Stimulated activated naive CD8-positive, alpha-beta T cell treated with anti-CD3 and anti-CD28 coated beads, Interleukin-15, amount 100 ng/mL, for 72 hours (primary cell): ENCODE data around the gene GAS2.
A peak's percentile ranks its signal among the peaks of the same experiment; 100 is the strongest.

Experiments
- ATAC-seq: fragments of 150-1000 bp; cut with Tn5 transposase; 2 replicates; pipeline ENCODE4 v1.10.0; 2021; ENCODE audit warnings: mild to moderate bottlenecking, moderate library complexity
- DNase-seq, 2 donors: peaks; one replicate each; pipeline ENCODE4 v3.0.0; 2021 to 2022
- H3K27ac Mint-ChIP-seq, 2 donors: one replicate each; pipeline ENCODE4 v1.8.0; 2022; ENCODE audit warnings: mild to moderate bottlenecking in 2 of 2, mixed read lengths in 2 of 2, moderate library complexity in 2 of 2
- H3K27me3 Mint-ChIP-seq: one replicate; pipeline ENCODE4 v1.8.0; 2022; ENCODE audit warnings: mixed read lengths
- H3K4me1 Mint-ChIP-seq: one replicate; pipeline ENCODE4 v1.8.0; 2022; ENCODE audit warnings: mild to moderate bottlenecking, mixed read lengths
- H3K4me3 Mint-ChIP-seq, 2 donors: one replicate each; pipeline ENCODE4 v1.8.0; 2022; ENCODE audit warnings: mild to moderate bottlenecking in 2 of 2, mixed read lengths in 2 of 2, moderate library complexity in 1 of 2
- H3K9me3 Mint-ChIP-seq, 2 donors: one replicate each; pipeline ENCODE4 v1.8.0; 2022; ENCODE audit warnings: mixed read lengths in 2 of 2

Gene GAS2

DNA sequence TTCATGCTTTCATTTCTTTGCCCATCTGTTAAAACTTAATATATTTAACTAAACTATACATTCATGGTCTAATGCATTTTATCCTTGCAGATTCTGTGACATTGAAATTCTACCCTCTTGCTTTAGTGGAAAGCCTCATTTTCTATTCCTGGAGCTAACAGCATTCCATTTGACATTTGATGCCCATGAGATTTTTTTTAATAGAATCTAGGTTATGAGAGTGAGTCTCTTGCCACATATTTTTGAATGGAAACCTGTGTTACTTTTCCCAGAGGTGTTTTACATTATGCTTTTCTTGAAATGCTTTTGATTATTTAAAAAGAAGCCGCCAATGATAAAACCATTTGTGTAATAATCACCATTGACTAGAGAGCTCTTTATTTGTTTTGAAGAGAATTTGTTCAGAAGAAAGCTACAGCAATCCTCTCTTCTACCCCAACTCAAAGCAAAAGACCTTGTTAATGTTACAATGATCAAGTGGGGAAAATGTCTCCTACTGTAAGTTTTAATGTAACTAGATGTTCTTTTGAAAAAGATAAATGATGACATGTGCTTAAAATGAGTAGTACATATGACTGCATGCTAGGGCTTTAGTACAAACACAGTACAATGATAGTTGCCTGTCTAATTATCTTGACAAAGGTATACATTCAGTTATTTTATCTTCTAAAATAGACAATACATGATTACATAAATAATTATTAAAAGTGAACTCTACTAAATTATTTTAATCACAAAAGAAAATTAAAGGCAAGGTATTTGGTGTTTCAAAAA is 67.3 kb downstream of the GAS2 start:
- no peak overlapping the region for H3K27ac Mint-ChIP-seq
- peaks cover 5% of the 10 kb centered on the region for H3K4me1 Mint-ChIP-seq
- no peak for DNase-seq
- no peaks in the 10 kb centered on the region for H3K9me3 Mint-ChIP-seq
- H3K4me3 Mint-ChIP-seq, result no peak overlapping the region
- no peak for ATAC-seq
- H3K27me3 Mint-ChIP-seq, result peaks cover 14% of the 10 kb centered on the region

DNA sequence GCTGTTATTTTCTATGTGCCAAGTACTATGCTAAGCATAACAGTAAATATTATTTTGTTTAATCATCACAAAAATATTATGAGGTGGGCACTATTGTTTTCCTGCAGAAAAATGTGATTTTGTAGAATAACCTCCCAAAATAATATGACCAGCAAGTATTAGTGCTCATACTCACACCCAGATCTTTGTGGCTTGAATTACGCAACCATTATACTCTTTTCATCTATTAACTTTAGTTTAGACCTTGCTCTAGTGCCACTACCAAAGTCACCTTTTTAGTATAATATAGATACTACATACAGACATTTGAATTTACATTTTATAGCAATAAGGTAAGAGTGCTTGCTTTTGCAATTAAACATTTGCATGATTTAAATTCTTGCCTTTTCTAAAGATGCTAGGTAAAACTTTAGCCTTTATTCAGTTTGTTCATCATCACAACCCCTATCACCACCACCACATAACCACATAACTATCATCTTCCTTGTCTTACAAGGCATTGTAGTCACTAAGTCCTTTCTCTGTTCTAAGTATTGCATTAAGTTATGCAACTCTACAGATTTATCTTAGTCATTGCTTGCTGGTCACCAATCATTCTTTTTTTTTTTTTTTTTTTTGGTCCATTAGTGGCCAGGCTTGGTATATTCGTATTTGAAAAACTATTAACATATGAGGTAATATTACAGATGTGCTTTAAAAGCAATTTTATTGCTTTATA is 68.4 kb downstream of the GAS2 start:
- no peak overlapping the region for H3K4me3 Mint-ChIP-seq
- DNase-seq, result no peak
- H3K9me3 Mint-ChIP-seq, result no peaks in the 10 kb centered on the region
- ATAC-seq, result peak; percentile 81
- no peaks in the 10 kb centered on the region for H3K4me1 Mint-ChIP-seq
- H3K27me3 Mint-ChIP-seq, result peaks cover 14% of the 10 kb centered on the region
- no peak overlapping the region for H3K27ac Mint-ChIP-seq

DNA sequence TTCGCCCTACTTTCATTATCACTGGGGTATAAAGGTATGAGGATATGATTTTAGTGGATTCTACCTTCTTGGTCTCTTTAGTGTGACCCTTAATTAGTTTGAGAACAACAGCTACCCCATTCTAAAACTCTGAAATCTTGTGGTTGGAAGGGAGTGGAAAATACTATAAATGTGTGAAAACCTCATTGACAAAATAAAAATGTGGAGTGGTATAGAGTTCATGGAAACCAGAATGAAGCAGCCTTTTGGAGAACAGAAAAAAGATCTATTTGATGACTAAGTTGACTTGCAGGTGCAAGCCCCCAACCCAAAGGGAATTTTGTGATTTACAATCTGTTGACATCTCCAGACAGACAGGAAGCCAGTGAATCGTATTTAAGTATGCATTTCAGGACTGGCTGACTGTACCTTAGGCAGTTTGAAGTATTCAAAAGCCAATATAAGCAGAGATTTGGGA is 75.8 kb downstream of the GAS2 start:
- Mint-ChIP-seq H3K4me1 (peaks cover 8% of the 10 kb centered on the region), H3K27ac (peak overlapping the region in 1 of 2 donors; percentile 55), H3K27me3 (peaks cover 42% of the 10 kb centered on the region), H3K9me3 (no peaks in the 10 kb centered on the region), H3K4me3 (peak overlapping the region in 1 of 2 donors; percentile 25)
- no peak for DNase-seq
- ATAC-seq, result peak; percentile 92

DNA sequence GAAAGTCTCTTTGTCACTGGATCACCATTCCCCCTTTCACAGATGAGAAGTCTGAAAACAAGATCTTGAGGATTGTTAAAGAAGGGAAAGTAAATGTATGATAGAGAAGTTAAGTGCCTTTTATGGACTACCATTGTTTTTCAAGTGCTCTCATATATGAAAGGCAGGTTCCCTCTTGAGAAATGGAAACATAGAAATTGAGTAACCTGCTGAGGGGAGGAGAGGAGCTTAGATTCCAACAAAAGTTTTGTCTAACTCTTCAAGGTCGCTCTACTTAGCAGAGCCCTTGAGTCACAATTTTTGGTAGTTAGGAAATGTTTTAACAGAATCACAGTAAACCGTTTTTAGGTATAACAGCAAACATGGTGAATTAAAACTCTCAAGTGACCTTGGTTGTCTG is 83.1 kb downstream of the GAS2 start:
- H3K4me1 Mint-ChIP-seq, result peaks cover 13% of the 10 kb centered on the region
- H3K27me3 Mint-ChIP-seq, result peaks cover 17% of the 10 kb centered on the region
- no peaks in the 10 kb centered on the region for H3K9me3 Mint-ChIP-seq
- no peak for DNase-seq
- ATAC-seq, result no peak
- H3K27ac Mint-ChIP-seq, result no peak overlapping the region
- no peak overlapping the region for H3K4me3 Mint-ChIP-seq

DNA sequence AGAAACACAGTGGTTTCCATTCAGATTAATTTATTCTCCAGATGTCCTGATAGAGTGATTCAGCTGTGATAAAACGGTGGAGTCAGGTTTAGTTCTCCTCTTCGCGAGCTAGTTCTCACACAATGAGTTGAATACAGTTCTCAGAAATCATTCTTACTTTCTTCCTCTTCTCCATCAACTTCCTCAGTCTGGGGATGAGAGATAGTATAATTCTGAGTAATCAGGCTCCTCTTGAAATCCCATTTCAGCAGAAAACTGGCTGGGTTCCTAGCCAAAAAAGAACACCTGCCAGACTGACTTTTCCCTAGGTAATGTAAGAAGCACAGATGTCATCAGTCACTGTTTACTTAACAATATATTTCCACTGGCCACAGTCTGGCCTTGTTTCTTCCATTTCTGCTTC is 86.5 kb downstream of the GAS2 start:
- Mint-ChIP-seq H3K4me3 (peak overlapping the region in 1 of 2 donors; percentile 5), H3K4me1 (peaks cover 13% of the 10 kb centered on the region), H3K9me3 (no peaks in the 10 kb centered on the region), H3K27me3 (no peaks in the 10 kb centered on the region), H3K27ac (peak overlapping the region in 1 of 2 donors; percentile 60)
- DNase-seq, result no peak
- no peak for ATAC-seq

DNA sequence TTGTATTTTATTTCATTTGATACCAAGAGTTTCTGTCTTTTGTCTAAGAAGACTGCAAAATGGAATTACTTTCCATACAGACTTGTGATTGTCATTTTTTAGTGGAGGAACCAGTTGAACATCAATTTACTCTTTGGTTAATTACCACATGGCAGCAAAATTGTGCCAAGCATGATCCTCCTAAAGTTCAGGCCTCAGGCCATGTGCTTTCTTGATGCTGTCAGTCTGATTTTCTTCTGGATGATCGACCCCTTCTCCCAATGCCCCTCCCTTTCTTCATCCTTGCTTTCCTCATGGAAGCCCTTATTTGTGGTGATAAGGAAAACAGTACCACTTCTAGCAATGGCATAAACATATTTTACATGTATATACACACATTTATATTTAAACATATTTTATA is 87.0 kb downstream of the GAS2 start:
- H3K9me3 Mint-ChIP-seq, result no peaks in the 10 kb centered on the region
- no peak overlapping the region for H3K27ac Mint-ChIP-seq
- no peak for ATAC-seq
- peaks cover 13% of the 10 kb centered on the region for H3K4me1 Mint-ChIP-seq
- H3K4me3 Mint-ChIP-seq, result no peak overlapping the region
- H3K27me3 Mint-ChIP-seq, result no peaks in the 10 kb centered on the region
- DNase-seq, result no peak

DNA sequence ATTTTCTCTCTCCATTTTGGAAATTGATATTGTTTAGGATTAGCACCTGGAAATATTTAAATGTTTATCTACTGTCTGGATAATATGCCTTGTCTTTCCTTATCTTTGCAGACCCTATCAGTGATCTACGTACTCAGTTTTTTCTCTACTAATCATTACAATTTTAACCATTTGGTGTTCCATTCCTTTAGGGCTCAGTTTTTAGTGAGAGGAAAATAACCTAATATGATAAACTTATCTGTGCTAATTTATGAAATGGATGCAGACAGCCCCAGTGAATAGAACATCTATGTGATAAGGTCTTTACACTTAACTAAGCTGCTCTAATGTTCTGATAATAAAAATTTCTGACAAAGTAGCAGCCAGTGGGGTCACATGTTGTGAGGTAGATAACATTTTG is 94.7 kb downstream of the GAS2 start:
- H3K27ac Mint-ChIP-seq, result peak overlapping the region in 1 of 2 donors; percentile 79
- no peak overlapping the region for H3K4me3 Mint-ChIP-seq
- no peaks in the 10 kb centered on the region for H3K27me3 Mint-ChIP-seq
- no peaks in the 10 kb centered on the region for H3K9me3 Mint-ChIP-seq
- ATAC-seq (no peak), DNase-seq (no peak)
- no peaks in the 10 kb centered on the region for H3K4me1 Mint-ChIP-seq

DNA sequence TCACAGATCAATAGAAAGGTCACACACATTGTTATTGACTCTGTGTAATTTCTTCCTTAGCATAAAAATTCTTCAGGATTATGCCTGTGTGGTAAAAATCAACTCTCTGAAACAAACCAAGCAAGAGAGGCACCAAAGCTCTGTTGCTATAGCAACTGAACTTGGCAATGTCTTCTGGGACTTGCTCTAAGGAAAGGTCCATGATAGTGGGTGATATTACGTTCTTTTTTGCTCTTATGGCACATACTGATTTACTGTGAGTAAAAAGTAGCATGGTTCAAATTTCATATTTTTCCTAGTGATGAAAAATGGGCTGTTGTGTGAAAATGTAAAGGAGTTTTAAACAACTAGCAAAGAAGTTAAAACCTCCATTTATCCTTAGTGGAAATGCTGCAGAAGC is 96.8 kb downstream of the GAS2 start:
- Mint-ChIP-seq H3K27me3 (no peaks in the 10 kb centered on the region), H3K9me3 (no peaks in the 10 kb centered on the region), H3K4me3 (no peak overlapping the region), H3K4me1 (no peaks in the 10 kb centered on the region), H3K27ac (no peak overlapping the region)
- ATAC-seq, result no peak
- no peak for DNase-seq

DNA sequence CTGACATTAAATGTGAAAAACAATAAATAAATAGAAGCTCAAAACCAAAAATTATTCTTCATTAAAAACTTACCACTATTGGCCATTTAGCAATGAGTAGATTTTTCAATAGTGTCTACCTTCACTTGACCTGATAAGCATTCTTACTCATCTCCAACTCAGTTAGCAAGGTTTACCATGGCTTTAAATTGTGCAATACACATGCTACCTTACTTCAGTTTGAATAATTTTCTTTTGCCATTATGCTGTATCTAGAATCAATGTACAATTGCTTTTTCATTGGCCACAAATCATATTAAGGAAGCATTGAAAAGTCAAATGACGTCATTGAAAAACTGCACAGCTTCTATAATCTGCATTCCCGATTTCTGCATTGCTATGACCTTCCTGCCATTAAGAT is 98.3 kb downstream of the GAS2 start:
- DNase-seq (no peak), ATAC-seq (no peak)
- Mint-ChIP-seq H3K27ac (no peak overlapping the region), H3K9me3 (no peaks in the 10 kb centered on the region), H3K4me1 (no peaks in the 10 kb centered on the region), H3K4me3 (no peak overlapping the region), H3K27me3 (no peaks in the 10 kb centered on the region)

DNA sequence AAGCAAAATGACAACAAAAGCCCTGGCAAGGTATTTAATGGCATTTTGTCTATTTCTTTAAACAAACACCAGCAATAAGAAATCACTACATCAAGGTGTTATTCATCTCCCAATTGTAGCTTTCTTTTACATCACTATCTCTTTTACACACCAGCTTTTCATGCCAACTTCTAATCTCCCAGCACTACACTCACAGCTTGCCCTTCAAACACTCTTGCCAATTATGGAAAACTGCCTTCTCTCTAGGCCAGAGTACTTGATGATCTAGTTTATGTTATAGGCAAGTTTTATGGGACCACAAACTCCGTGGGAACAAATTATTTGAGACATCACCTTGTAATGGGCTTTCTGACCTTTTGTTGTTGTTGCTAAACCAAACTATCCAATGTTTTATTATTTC is 101.9 kb downstream of the GAS2 start:
- Mint-ChIP-seq H3K27me3 (no peaks in the 10 kb centered on the region), H3K9me3 (no peaks in the 10 kb centered on the region), H3K27ac (no peak overlapping the region), H3K4me3 (no peak overlapping the region), H3K4me1 (no peaks in the 10 kb centered on the region)
- ATAC-seq, result no peak
- DNase-seq, result no peak

DNA sequence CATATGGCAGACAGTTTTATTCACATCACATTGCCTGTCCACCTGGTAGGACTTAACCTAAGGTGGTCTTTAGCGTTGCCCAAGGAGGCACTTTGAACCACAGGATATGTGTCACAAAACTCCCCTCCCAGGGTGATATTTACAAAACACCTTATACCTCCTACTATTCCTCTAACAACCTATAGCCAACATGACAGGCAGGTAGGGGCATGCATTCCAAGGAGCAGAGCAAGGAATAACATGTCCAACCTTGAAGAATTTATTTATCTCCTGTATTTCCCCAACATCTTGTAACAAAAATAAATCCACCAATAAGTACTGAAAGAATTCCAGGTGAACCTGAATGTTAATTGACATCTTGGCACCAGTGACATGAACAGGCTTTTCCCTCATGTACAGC is 102.7 kb downstream of the GAS2 start:
- no peak overlapping the region for H3K27ac Mint-ChIP-seq
- no peaks in the 10 kb centered on the region for H3K9me3 Mint-ChIP-seq
- no peaks in the 10 kb centered on the region for H3K4me1 Mint-ChIP-seq
- DNase-seq (no peak), ATAC-seq (no peak)
- H3K4me3 Mint-ChIP-seq, result no peak overlapping the region
- H3K27me3 Mint-ChIP-seq, result no peaks in the 10 kb centered on the region

DNA sequence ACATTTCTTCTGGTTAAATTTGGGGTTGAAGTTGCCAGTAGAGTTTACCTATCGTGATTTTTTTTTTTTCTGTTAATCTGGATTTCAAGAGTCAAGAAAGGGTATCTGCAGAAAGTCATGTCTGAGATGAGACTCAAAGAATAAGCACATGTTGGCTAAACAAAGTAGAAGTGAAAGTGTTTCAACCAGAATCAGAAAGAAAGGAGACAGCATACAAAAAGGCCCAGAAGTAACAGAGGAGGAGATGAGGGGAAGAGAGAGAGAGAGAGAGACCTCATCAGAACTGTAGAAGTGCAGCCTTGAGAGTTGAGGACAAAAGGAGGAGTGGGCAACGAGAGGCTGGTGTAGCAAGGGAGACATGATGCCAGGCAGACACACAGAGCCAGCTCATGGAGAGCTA is 108.3 kb downstream of the GAS2 start:
- peak overlapping the region in 1 of 2 donors; percentile 44 for H3K27ac Mint-ChIP-seq
- DNase-seq, result no peak
- ATAC-seq, result no peak

DNA sequence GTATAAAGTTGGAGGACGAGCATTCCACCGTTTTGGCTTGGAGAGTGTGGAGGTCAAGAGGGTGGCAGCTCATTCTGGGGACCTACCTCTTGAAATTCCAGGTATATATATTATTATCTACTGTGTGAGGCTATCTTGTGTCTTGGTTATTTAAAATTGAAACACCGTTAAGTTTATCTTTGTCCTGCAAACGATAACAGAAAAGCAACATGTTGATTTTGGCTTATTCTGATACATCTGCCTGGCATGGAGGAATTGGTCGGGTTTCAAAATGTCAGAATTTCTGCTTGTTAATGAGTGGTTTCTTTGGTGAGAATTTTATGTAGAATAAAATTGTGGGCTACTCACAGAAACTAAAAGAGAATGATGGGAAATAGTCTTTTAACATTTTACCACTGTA is 108.8 kb downstream of the GAS2 start:
- peaks cover 8% of the 10 kb centered on the region for H3K27me3 Mint-ChIP-seq
- peaks cover 9% of the 10 kb centered on the region for H3K4me1 Mint-ChIP-seq
- ATAC-seq (no peak), DNase-seq (no peak)
- no peaks in the 10 kb centered on the region for H3K9me3 Mint-ChIP-seq
- no peak overlapping the region for H3K4me3 Mint-ChIP-seq
- H3K27ac Mint-ChIP-seq, result no peak overlapping the region

More for the DNA sequence above, 108.3 kb downstream of the GAS2 start:
- peaks cover 9% of the 10 kb centered on the region for H3K4me1 Mint-ChIP-seq
- H3K9me3 Mint-ChIP-seq, result no peaks in the 10 kb centered on the region
- no peak overlapping the region for H3K4me3 Mint-ChIP-seq
- peaks cover 8% of the 10 kb centered on the region for H3K27me3 Mint-ChIP-seq

DNA sequence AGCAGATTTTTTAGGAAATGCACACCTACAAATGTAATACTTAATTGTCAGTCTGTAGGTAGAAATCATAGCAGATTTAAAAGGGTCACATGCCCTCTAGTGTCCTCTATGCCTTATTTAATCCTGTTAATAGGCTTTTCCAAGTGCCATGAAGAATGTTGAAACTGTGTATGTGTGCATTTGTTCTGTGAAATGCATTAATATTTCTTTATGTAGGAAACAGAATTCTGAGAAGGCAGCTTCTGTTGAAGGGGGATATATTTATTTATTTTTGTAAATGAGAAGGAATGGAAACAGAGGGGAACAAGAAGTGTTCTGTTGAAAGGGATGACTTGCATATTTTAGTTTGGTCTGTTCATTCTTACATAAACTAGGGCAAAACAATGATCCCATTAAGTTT is 112.2 kb downstream of the GAS2 start:
- no peak for DNase-seq
- H3K27ac Mint-ChIP-seq, result no peak overlapping the region
- H3K4me1 Mint-ChIP-seq, result peaks cover 19% of the 10 kb centered on the region
- H3K9me3 Mint-ChIP-seq, result no peaks in the 10 kb centered on the region
- H3K4me3 Mint-ChIP-seq, result no peak overlapping the region
- peaks cover 8% of the 10 kb centered on the region for H3K27me3 Mint-ChIP-seq
- no peak for ATAC-seq

DNA sequence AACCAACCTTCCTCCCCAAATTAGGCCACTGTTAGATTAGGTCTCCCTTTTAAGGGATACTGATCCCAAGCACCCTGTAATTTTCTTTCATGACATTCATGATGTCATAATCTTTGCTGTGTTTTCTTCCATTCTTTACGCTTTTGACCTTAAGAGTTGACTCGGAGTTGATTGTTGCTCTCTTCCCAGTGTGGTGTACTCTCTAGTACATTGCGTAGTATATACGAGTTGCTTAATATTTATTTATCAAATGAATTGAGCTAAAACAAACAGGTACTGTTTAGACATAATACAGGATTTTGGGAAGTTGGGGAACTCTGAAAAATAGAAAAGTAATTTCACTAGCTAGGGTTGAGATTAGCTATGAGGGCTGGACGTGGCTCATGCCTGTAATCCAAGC is 113.4 kb downstream of the GAS2 start:
- Mint-ChIP-seq H3K9me3 (no peaks in the 10 kb centered on the region), H3K27ac (no peak overlapping the region), H3K4me3 (no peak overlapping the region), H3K4me1 (peaks cover 12% of the 10 kb centered on the region), H3K27me3 (peaks cover 8% of the 10 kb centered on the region)
- no peak for ATAC-seq
- DNase-seq, result no peak

DNA sequence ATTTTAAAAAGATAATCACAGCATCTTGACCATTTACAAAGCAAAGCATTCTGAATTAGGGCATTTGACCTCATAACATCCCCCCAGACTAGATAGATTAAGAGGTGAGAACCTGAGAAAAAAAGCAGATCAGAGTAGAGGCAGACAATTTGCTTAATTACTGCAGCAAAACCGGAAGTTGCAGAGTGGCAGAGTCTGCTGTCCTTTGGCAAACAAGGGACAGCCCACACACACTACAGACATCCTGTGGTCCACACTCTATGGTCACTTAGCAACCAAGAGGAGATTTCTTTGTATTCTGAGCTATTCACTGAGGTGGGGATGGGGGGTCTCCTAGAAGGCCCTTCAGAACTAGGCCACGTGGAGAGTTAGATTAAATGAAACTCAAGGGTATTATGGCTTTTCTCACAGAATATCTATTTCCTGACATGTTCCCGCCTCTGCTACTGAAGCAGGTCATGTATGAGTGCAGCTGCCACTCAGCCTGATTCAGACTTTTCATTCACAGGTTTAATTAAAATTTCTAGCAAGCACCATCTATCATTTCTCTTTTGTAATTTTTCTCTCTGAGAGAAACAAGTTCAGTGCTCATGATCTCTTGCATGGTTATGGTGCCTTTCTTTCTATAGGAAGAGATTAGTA is 114.7 kb downstream of the GAS2 start:
- H3K27ac Mint-ChIP-seq, result peak overlapping the region; percentile 18 to 34
- no peaks in the 10 kb centered on the region for H3K9me3 Mint-ChIP-seq

More for the DNA sequence above, 114.7 kb downstream of the GAS2 start:
- ATAC-seq (peak; percentile 65), DNase-seq (no peak)
- peaks cover 8% of the 10 kb centered on the region for H3K27me3 Mint-ChIP-seq
- H3K4me3 Mint-ChIP-seq, result no peak overlapping the region
- H3K4me1 Mint-ChIP-seq, result peaks cover 10% of the 10 kb centered on the region
